ENCODE measurements around the gene KIAA0408. TPM values are rescaled to one million over a fixed set of nuclear protein-coding genes. Genes with fewer than 3 reads are reported as not detected.

Gene KIAA0408
- total RNA-seq, 1 donor from 2014 or later, result 0.45 TPM

DNA sequence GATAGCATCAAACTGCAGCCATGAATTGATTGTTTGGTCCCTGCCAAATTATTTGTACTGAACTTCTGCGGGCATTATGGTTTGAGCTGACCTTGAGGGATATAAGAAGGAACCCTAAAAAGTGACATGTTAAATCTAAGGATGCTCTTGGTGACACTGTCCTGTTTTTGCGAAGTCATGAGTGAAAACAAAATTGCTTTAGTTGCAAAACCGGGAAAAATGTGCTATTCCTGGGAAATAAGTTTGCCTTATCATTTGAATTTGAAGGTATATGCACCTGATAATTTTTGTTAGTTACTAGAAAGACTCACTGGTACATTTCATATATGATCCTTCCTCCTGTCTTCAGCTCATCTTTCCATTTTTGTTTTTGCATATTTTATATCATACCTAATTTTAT, 7.8 kb downstream of the KIAA0408 start:
- no peak for DNase-seq (ENCODE audit: low spot score)
- no peak for TF ChIP-seq CTCF (IDR thresholded peaks at IDR 0.05)
- H3K27me3 Mint-ChIP-seq (ENCODE audit: low read depth), result no peaks in the 10 kb centered on the region
- no peaks in the 10 kb centered on the region for H3K4me1 Mint-ChIP-seq (ENCODE audit: low read depth)
- no peak overlapping the region for H3K27ac Mint-ChIP-seq (ENCODE audit: unreplicated experiment)
- no peaks in the 10 kb centered on the region for H3K9me3 Mint-ChIP-seq (ENCODE audit: low read depth)
- no peak overlapping the region for H3K4me3 Mint-ChIP-seq (ENCODE audit: unreplicated experiment)
- no peaks in the 10 kb centered on the region for H3K36me3 Mint-ChIP-seq (ENCODE audit: low read depth)

DNA sequence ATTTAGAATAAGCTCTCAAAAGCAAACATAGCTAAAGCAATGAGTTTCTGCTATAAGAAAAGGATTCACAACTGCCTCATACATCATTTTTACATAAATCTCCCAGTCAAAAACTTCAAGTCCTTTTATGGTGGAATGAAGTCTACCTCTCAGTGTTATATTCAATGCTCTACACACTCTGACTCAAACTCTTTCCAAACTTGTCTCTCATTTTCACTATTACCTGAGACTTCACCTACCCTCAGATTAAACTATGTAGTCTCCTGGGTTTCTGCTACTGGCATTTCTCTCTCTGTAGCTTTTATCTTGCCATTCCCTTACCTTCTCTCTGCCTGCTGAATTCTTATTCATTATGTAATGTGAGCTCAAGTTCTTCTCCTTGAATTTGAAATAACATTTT, 11.4 kb downstream of the KIAA0408 start:
- no peak for TF ChIP-seq CTCF (IDR thresholded peaks at IDR 0.05)
- DNase-seq (ENCODE audit: low spot score), result no peak
- H3K9me3 Mint-ChIP-seq (ENCODE audit: low read depth), result no peaks in the 10 kb centered on the region
- H3K4me1 Mint-ChIP-seq (ENCODE audit: low read depth), result no peaks in the 10 kb centered on the region
- no peak overlapping the region for H3K4me3 Mint-ChIP-seq (ENCODE audit: unreplicated experiment)
- no peak overlapping the region for H3K27ac Mint-ChIP-seq (ENCODE audit: unreplicated experiment)
- no peaks in the 10 kb centered on the region for H3K27me3 Mint-ChIP-seq (ENCODE audit: low read depth)
- H3K36me3 Mint-ChIP-seq (ENCODE audit: low read depth), result no peaks in the 10 kb centered on the region

- no peaks in the 10 kb centered on the region for H3K4me1 Mint-ChIP-seq (ENCODE audit: low read depth)
- no peaks in the 10 kb centered on the region for H3K9me3 Mint-ChIP-seq (ENCODE audit: low read depth)
- no peak for TF ChIP-seq CTCF (IDR thresholded peaks at IDR 0.05)
- no peak overlapping the region for H3K4me3 Mint-ChIP-seq (ENCODE audit: unreplicated experiment)
- no peaks in the 10 kb centered on the region for H3K36me3 Mint-ChIP-seq (ENCODE audit: low read depth)
- H3K27ac Mint-ChIP-seq (ENCODE audit: unreplicated experiment), result no peak overlapping the region
- no peaks in the 10 kb centered on the region for H3K27me3 Mint-ChIP-seq (ENCODE audit: low read depth)
- DNase-seq (ENCODE audit: low spot score), result no peak
Measured at GRCh38 chr6:127446356-127446755, 12.8 kb downstream of the KIAA0408 start.

- H3K4me1 Mint-ChIP-seq (ENCODE audit: low read depth), result no peaks in the 10 kb centered on the region
- no peak for DNase-seq (ENCODE audit: low spot score)
- no peaks in the 10 kb centered on the region for H3K36me3 Mint-ChIP-seq (ENCODE audit: low read depth)
- no peaks in the 10 kb centered on the region for H3K9me3 Mint-ChIP-seq (ENCODE audit: low read depth)
- H3K27me3 Mint-ChIP-seq (ENCODE audit: low read depth), result no peaks in the 10 kb centered on the region
- H3K27ac Mint-ChIP-seq (ENCODE audit: unreplicated experiment), result no peak overlapping the region
- no peak for TF ChIP-seq CTCF (IDR thresholded peaks at IDR 0.05)
- no peak overlapping the region for H3K4me3 Mint-ChIP-seq (ENCODE audit: unreplicated experiment)
Measured at GRCh38 chr6:127441881-127442280, 17.3 kb downstream of the KIAA0408 start.

- no peaks in the 10 kb centered on the region for H3K27me3 Mint-ChIP-seq (ENCODE audit: low read depth)
- H3K9me3 Mint-ChIP-seq (ENCODE audit: low read depth), result no peaks in the 10 kb centered on the region
- H3K4me1 Mint-ChIP-seq (ENCODE audit: low read depth), result peaks cover 4% of the 10 kb centered on the region
- H3K36me3 Mint-ChIP-seq (ENCODE audit: low read depth), result no peaks in the 10 kb centered on the region
- no peak for DNase-seq (ENCODE audit: low spot score)
- no peak for TF ChIP-seq CTCF (IDR thresholded peaks at IDR 0.05)
- no peak overlapping the region for H3K4me3 Mint-ChIP-seq (ENCODE audit: unreplicated experiment)
- H3K27ac Mint-ChIP-seq (ENCODE audit: unreplicated experiment), result no peak overlapping the region
Measured at GRCh38 chr6:127439718-127440117, 19.5 kb downstream of the KIAA0408 start.
